Spleen (tissue), 11 donors: ENCODE measurements around the gene SHF. TPM values are rescaled to one million over a fixed set of nuclear protein-coding genes. Genes with fewer than 3 reads are reported as not detected.
A peak's percentile ranks its signal among the peaks of the same experiment; 100 is the strongest.

Experiments
- DNase-seq: peaks from one replicate; pipeline ENCODE4 v3.0.0-alpha.2; 2020
- H3K27ac ChIP-seq, 8 donors: fragments of 200-600 bp; sonication (generic) in 7 of 8; 1 replicate in 4 of 8; 2 replicates in 4 of 8; pipeline versions ENCODE4 v1.5.0 to v1.8.0; 2016 to 2021; ENCODE audit warnings: inconsistent platforms in 4 of 8, mild to moderate bottlenecking in 4 of 8, moderate library complexity in 1 of 8
- H3K27me3 ChIP-seq, 7 donors: fragments of 200-600 bp; sonication (generic) in 6 of 7; replicated peaks in 1 of 7; 1 replicate in 4 of 7; 2 replicates in 3 of 7; pipeline versions ENCODE4 v1.5.0 to v1.8.0; 2016 to 2021; ENCODE audit warnings: inconsistent platforms in 3 of 7, mild to moderate bottlenecking in 1 of 7
- H3K36me3 ChIP-seq, 6 donors: fragments of 200-600 bp; sonication (generic) in 5 of 6; 1 replicate in 4 of 6; 2 replicates in 2 of 6; pipeline versions ENCODE4 v1.5.0 to v1.8.0; 2016 to 2021; ENCODE audit warnings: inconsistent platforms in 2 of 6
- H3K4me1 ChIP-seq, 6 donors: fragments of 200-600 bp; sonication (generic) in 5 of 6; 1 replicate in 3 of 6; 2 replicates in 3 of 6; pipeline versions ENCODE4 v1.5.0 to v1.8.0; 2016 to 2021; ENCODE audit warnings: inconsistent platforms in 3 of 6
- H3K4me3 ChIP-seq, 8 donors: fragments of 200-600 bp; sonication (generic) in 7 of 8; 1 replicate in 4 of 8; 2 replicates in 4 of 8; pipeline versions ENCODE4 v1.5.0 to v1.8.0; 2016 to 2021; ENCODE audit warnings: inconsistent platforms in 4 of 8, mild to moderate bottlenecking in 4 of 8, moderate library complexity in 2 of 8
- H3K9me3 ChIP-seq, 8 donors: fragments of 200-600 bp; sonication (generic) in 7 of 8; 1 replicate in 4 of 8; 2 replicates in 4 of 8; pipeline versions ENCODE4 v1.5.0 to v1.8.0; 2016 to 2021; ENCODE audit warnings: inconsistent platforms in 4 of 8
- CTCF ChIP-seq, 11 experiments: fragments of 200-600 bp in 7 of 11; fragments of 450-650 bp in 4 of 11; sonication (generic) in 4 of 11; IDR thresholded peaks in 8 of 11; conservative IDR thresholded peaks in 3 of 11; 1 replicate in 7 of 11; 2 replicates in 4 of 11; pipeline versions ENCODE4 v1.4.0 to v1.8.0; 2016 to 2021; ENCODE audit warnings: antibody characterized with exemption in 11 of 11, inconsistent platforms in 4 of 11, mild to moderate bottlenecking in 1 of 11
- POLR2A ChIP-seq, 3 donors: fragments of 450-650 bp; IDR thresholded peaks; one replicate each; pipeline ENCODE4 v1.5.1; 2017; ENCODE audit warnings: antibody characterized with exemption in 3 of 3, mild to moderate bottlenecking in 1 of 3
- POLR2AphosphoS5 ChIP-seq, 3 donors: sonication (generic); formaldehyde crosslinking; IDR thresholded peaks; one replicate each; pipeline ENCODE4 v1.5.1; 2017; ENCODE audit warnings: antibody characterized with exemption in 3 of 3
- WGBS, 5 donors: extraction: QIAGEN DNeasy Blood & Tissue Kit in 3 of 5; methylation state at CpG; one replicate each; pipeline versions ENCODE4 v1.1.5 to v1.1.7; 2013 to 2018; 5-methylcytosine and 5-hydroxymethylcytosine counted together
- intact Hi-C: fragments of 100-400 bp; cut with DNase I; formaldehyde crosslinking; loops from one replicate; pipeline ENCODE4 v1.15.0; 2023; ENCODE audit warnings: low total_unique reads
- polyA plus RNA-seq, 3 donors: library from polyadenylated mRNA; stranded (reverse); fragments of 200-250 nt; gene quantifications; one replicate each; pipeline ENCODE4 v1.2.1, GENCODE V29; 2013
- total RNA-seq, 7 donors: library from RNA; depleted of rRNA in 3 of 7; stranded (reverse); fragments of >200 nt in 3 of 7; fragmentation: NEBNext Ultra II Directional in 4 of 7; extraction: Animal tissue kit (Norgen Biotek cat#: 25700) in 4 of 7; gene quantifications; one replicate each; pipeline versions ENCODE4 v1.1.0 to v1.2.1, GENCODE V29; 2016 to 2021
- donor health status: healthy with polysubstance abuse.
- donor health status: DM: no; HTN: no; CAD: no; lungs with moderate emphysema.
- donor health status: DM: no; HTN: no; CAD: no.
- donor health status: Bipolar disorder and iron deficiency.
- donor health status: healthy.
- donor health status: DM: no; HTN: no; CAD: no.
- donor health status: DM: yes; HTN: yes; CAD: no.

Gene SHF
- total and polyA plus RNA-seq, 10 donors, result 1.9 to 8.8 (median 5.7) TPM

- Histone ChIP-seq H3K27me3 (peaks cover 13 to 87% (median 40%) of the 10 kb centered on the region in 7 donors), H3K36me3 (no peaks in the 10 kb centered on the region), H3K4me3 (no peak overlapping the region), H3K27ac (no peak overlapping the region), H3K9me3 (no peaks in the 10 kb centered on the region), H3K4me1 (peaks cover 15 to 34% (median 27%) of the 10 kb centered on the region in 6 donors)
- intact Hi-C loops, result no loop called here
- no peak for TF ChIP-seq POLR2A (IDR thresholded peaks at IDR 0.05)
- no peak for TF ChIP-seq POLR2AphosphoS5 (IDR thresholded peaks at IDR 0.05)
- no peak for TF ChIP-seq CTCF (IDR thresholded peaks at IDR 0.05 in 8 of 11, conservative IDR thresholded peaks at IDR 0.05 in 3 of 11)
- DNase-seq, result peak; percentile 50
- 90 to 93% (median 91%) methylated on average over 5 of the region's 5 CpGs for WGBS, 5 donors
Measured at GRCh38 chr15:45118996-45119395, 68.8 kb downstream of the SHF start.

DNA sequence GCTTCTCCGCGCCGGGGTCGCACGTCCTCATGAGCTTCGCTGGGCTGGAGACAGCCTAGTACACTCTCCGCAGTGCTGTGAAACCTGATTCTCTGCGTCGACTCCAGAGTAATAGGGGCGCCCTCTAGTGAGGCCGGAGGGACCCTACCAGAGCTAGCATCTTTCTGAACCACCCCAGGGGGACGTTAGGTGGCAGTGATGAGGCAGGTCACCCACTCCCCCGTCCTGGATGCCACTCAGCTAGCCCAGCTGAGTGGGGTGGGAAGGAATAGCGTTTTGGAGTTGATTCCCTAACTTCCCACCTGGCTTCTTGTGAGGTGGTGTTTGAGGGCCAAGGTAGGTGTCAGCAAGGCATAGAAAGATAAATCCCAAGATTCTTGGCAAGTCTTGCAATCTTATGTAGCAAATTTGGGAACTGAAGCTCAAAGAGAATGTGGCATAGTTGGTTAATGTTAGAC is 69.6 kb downstream of the SHF start:
- H3K4me3 ChIP-seq, result peak overlapping the region in 6 of 8 donors; percentile 13 to 57 (median 24)
- no peaks in the 10 kb centered on the region for H3K9me3 ChIP-seq
- WGBS, 5 donors, result 0 to 3% (median 1%) methylated on average over 14 of the region's 14 CpGs
- peaks cover 13 to 96% (median 48%) of the 10 kb centered on the region in 7 donors for H3K27me3 ChIP-seq
- peak; percentile 93 for DNase-seq
- intact Hi-C loops, result no loop called here
- no peaks in the 10 kb centered on the region for H3K36me3 ChIP-seq
- H3K4me1 ChIP-seq, result peaks cover 16 to 42% (median 35%) of the 10 kb centered on the region in 6 donors
- TF ChIP-seq CTCF (IDR thresholded peaks at IDR 0.05 in 8 of 11, conservative IDR thresholded peaks at IDR 0.05 in 3 of 11) (peak; percentile 64 to 99 (median 95)), POLR2A (IDR thresholded peaks at IDR 0.05) (no peak), POLR2AphosphoS5 (IDR thresholded peaks at IDR 0.05) (peak in 2 of 3 donors; percentile 3 to 9)
- no peak overlapping the region for H3K27ac ChIP-seq

- intact Hi-C loops, result no loop called here
- Histone ChIP-seq H3K4me3 (peak overlapping the region in 6 of 8 donors; percentile 13 to 57 (median 24)), H3K4me1 (peaks cover 22 to 49% (median 41%) of the 10 kb centered on the region in 6 donors), H3K27me3 (peaks cover 18 to 96% (median 55%) of the 10 kb centered on the region in 7 donors), H3K27ac (no peak overlapping the region), H3K9me3 (no peaks in the 10 kb centered on the region), H3K36me3 (no peaks in the 10 kb centered on the region)
- DNase-seq, result no peak
- TF ChIP-seq CTCF (IDR thresholded peaks at IDR 0.05 in 8 of 11, conservative IDR thresholded peaks at IDR 0.05 in 3 of 11), result no peak
- TF ChIP-seq POLR2A (IDR thresholded peaks at IDR 0.05), result no peak
- TF ChIP-seq POLR2AphosphoS5 (IDR thresholded peaks at IDR 0.05), result no peak
- 19 to 33% (median 25%) methylated on average over 30 to 33 of the region's 33 CpGs for WGBS, 5 donors
Measured at GRCh38 chr15:45117308-45118130, 70.2 kb downstream of the SHF start.

Other genes with a start within 250 kb of the SHF start
- not detected for gene TERB2, start 231.3 kb downstream of the SHF start, total RNA-seq
- not detected for gene TERB2, start 231.3 kb downstream of the SHF start, polyA plus RNA-seq
- gene SORD, start 164.8 kb downstream of the SHF start, total RNA-seq, result 10 to 100 TPM in 2 of 7 donors, 1 to 10 TPM in 5; 4.5 to 12.5 (median 8.8) TPM
- gene SORD, start 164.8 kb downstream of the SHF start, polyA plus RNA-seq, result 1 to 10 TPM; 2.6 to 4.8 (median 4.2) TPM
- gene DUOX2, start 73.8 kb downstream of the SHF start, total RNA-seq, result not detected
- gene DUOX2, start 73.8 kb downstream of the SHF start, polyA plus RNA-seq, result under 1 TPM in 1 of 3 donors, not detected in 2; 0.10 TPM
- gene DUOXA2, start 73.6 kb downstream of the SHF start, total RNA-seq, result not detected
- under 1 TPM in 1 of 3 donors, not detected in 2; 0.06 TPM for gene DUOXA2, start 73.6 kb downstream of the SHF start, polyA plus RNA-seq
- under 1 TPM in 2 of 7 donors, not detected in 5; 0.30 to 0.38 TPM for gene DUOXA1, start 58.1 kb downstream of the SHF start, total RNA-seq
- gene DUOXA1, start 58.1 kb downstream of the SHF start, polyA plus RNA-seq, result under 1 TPM; 0.03 to 0.10 (median 0.04) TPM
- gene DUOX1, start 58.0 kb downstream of the SHF start, total RNA-seq, result under 1 TPM in 2 of 7 donors, not detected in 5; 0.09 to 0.28 TPM
- gene DUOX1, start 58.0 kb downstream of the SHF start, polyA plus RNA-seq, result under 1 TPM; 0.04 to 0.19 (median 0.06) TPM
- gene SLC28A2, start 64.3 kb upstream of the SHF start, total RNA-seq, result not detected
- not detected for gene SLC28A2, start 64.3 kb upstream of the SHF start, polyA plus RNA-seq
- 10 to 100 TPM; 33.4 to 69.4 (median 41.0) TPM for gene GATM, start 190.6 kb upstream of the SHF start, total RNA-seq
- 10 to 100 TPM; 19.3 to 37.2 (median 33.0) TPM for gene GATM, start 190.6 kb upstream of the SHF start, polyA plus RNA-seq